Calu3 (cell line): Measurements from ENCODE around the gene CNOT10. TPM values are rescaled to one million over a fixed set of nuclear protein-coding genes. Genes with fewer than 3 reads are reported as not detected.

Source experiments
- BruUV-seq: library from RNA; stranded (reverse); fragments of 400-500 nt; replicated peaks from 2 replicates; lab custom pipeline; 2021; lab: Mats Ljungman, UMichigan
- CTCF ChIA-PET: fragments of 300-600 bp; sonication (Branson Sonifier 250); formaldehyde crosslinking; loops from one replicate; lab custom pipeline; 2022; ENCODE audit warnings: antibody characterized with exemption; lab: Charles Lee
- DNase-seq: peaks from one replicate; pipeline ENCODE4 v3.0.0; 2022
- H3K27ac Mint-ChIP-seq: one replicate; pipeline ENCODE4 v1.8.0; 2022; ENCODE audit warnings: mixed read lengths; ENCODE audit not compliant: unreplicated experiment
- H3K27me3 Mint-ChIP-seq: one replicate; pipeline ENCODE4 v1.8.0; 2022; ENCODE audit warnings: mixed read lengths; ENCODE audit not compliant: unreplicated experiment
- H3K36me3 Mint-ChIP-seq: one replicate; pipeline ENCODE4 v1.8.0; 2022; ENCODE audit warnings: mild to moderate bottlenecking, moderate library complexity, mixed read lengths; ENCODE audit not compliant: insufficient read depth, unreplicated experiment
- H3K4me1 Mint-ChIP-seq: one replicate; pipeline ENCODE4 v1.8.0; 2022; ENCODE audit warnings: mild to moderate bottlenecking, low read depth, mixed read lengths; ENCODE audit not compliant: unreplicated experiment
- H3K4me3 Mint-ChIP-seq: one replicate; pipeline ENCODE4 v1.8.0; 2022; ENCODE audit warnings: mild to moderate bottlenecking, low read depth, moderate library complexity, mixed read lengths; ENCODE audit not compliant: unreplicated experiment
- H3K9me3 Mint-ChIP-seq: one replicate; pipeline ENCODE4 v1.8.0; 2022; ENCODE audit warnings: low read depth, mixed read lengths; ENCODE audit not compliant: unreplicated experiment
- CTCF ChIP-seq: fragments of 200-600 bp; IDR thresholded peaks from one replicate; pipeline ENCODE4 v1.8.0; 2022; ENCODE audit warnings: antibody characterized with exemption; ENCODE audit not compliant: unreplicated experiment
- intact Hi-C: fragments of 100-400 bp; cut with micrococcal nuclease; formaldehyde crosslinking; loops from one replicate; pipeline ENCODE4 v1.10.0; 2022; ENCODE audit not compliant: unreplicated experiment
- total RNA-seq: library from RNA; stranded (reverse); gene quantifications from 2 replicates; pipeline ENCODE4 v1.2.3, GENCODE V29; 2022

CNOT10 gene
- total RNA-seq, 1 experiment from 2014 or later = 41.4 TPM

- H3K27ac Mint-ChIP-seq = no peak overlapping the region
- no peaks in the 10 kb centered on the region for H3K9me3 Mint-ChIP-seq
- no TSS peak for BruUV-seq
- intact Hi-C loops = no loop called here
- H3K27me3 Mint-ChIP-seq = peaks cover 98% of the 10 kb centered on the region
- TF ChIP-seq CTCF = no peak
- no peaks in the 10 kb centered on the region for H3K4me1 Mint-ChIP-seq
- peak overlapping the region; percentile 34 for H3K4me3 Mint-ChIP-seq
- no peaks in the 10 kb centered on the region for H3K36me3 Mint-ChIP-seq
- CTCF ChIA-PET = no interaction called here
- DNase-seq = no peak
Observed at GRCh38 chr3:32818970-32819511, 134.1 kb downstream of the CNOT10 start.

GRCh38 chr3:32819551-32820348, 134.8 kb downstream of the CNOT10 start:
- H3K27me3 Mint-ChIP-seq = peaks cover 91% of the 10 kb centered on the region
- intact Hi-C loops = no loop called here
- CTCF ChIA-PET = no interaction called here
- no peaks in the 10 kb centered on the region for H3K4me1 Mint-ChIP-seq
- H3K27ac Mint-ChIP-seq = no peak overlapping the region
- H3K36me3 Mint-ChIP-seq = no peaks in the 10 kb centered on the region
- BruUV-seq = no TSS peak
- DNase-seq = no peak
- no peak for TF ChIP-seq CTCF
- no peak overlapping the region for H3K4me3 Mint-ChIP-seq
- H3K9me3 Mint-ChIP-seq = no peaks in the 10 kb centered on the region

- Mint-ChIP-seq H3K27ac (no peak overlapping the region), H3K4me1 (no peaks in the 10 kb centered on the region), H3K36me3 (no peaks in the 10 kb centered on the region), H3K9me3 (no peaks in the 10 kb centered on the region), H3K4me3 (no peak overlapping the region), H3K27me3 (peaks cover 87% of the 10 kb centered on the region)
- no TSS peak for BruUV-seq
- DNase-seq = no peak
- intact Hi-C loops = no loop called here
- no peak for TF ChIP-seq CTCF
- CTCF ChIA-PET = no interaction called here
Observed at GRCh38 chr3:32820430-32820829, 135.4 kb downstream of the CNOT10 start.

- CTCF ChIA-PET = no interaction called here
- no TSS peak for BruUV-seq
- no peak for TF ChIP-seq CTCF
- Mint-ChIP-seq H3K27ac (no peak overlapping the region), H3K9me3 (no peaks in the 10 kb centered on the region), H3K4me1 (no peaks in the 10 kb centered on the region), H3K36me3 (no peaks in the 10 kb centered on the region), H3K4me3 (peak overlapping the region; percentile 52), H3K27me3 (peaks cover 87% of the 10 kb centered on the region)
- DNase-seq = no peak
- intact Hi-C loops = no loop called here
Observed at GRCh38 chr3:32820971-32821685, 136.1 kb downstream of the CNOT10 start.
